Mesangial cell (primary cell): ENCODE results near the gene RAB6C. TPM values are rescaled to one million over a fixed set of nuclear protein-coding genes. Genes with fewer than 3 reads are reported as not detected.

Experiments used
- total RNA-seq: library from RNA; depleted of rRNA; stranded (reverse); fragments of >200 nt; gene quantifications from 2 replicates; pipeline ENCODE4 v1.2.3, GENCODE V29; 2015

Gene RAB6C
- total RNA-seq = not detected in 2 replicates

GRCh38 chr2:129979629-129980155 lies at the start of gene RAB6C:
Gene RAB6C, plus strand, starts transcription at chr2:129979666. Its CDS starts 450 bp downstream, at chr2:129980116.

Other genes starting within 250 kb of the RAB6C start
- 0.16 TPM in 1 of 2 replicates, not detected in the other for gene POTEF, start 149.6 kb downstream of the RAB6C start, total RNA-seq
- 8.8 and 23.8 TPM in 2 replicates for gene CCDC74B, start 165.4 kb downstream of the RAB6C start, total RNA-seq
- gene SMPD4, start 201.9 kb downstream of the RAB6C start, total RNA-seq = 61.1 and 109 TPM in 2 replicates
- 314 and 361 TPM in 2 replicates for gene MZT2B, start 202.6 kb downstream of the RAB6C start, total RNA-seq
- not detected in 2 replicates for gene TUBA3E, start 218.8 kb downstream of the RAB6C start, total RNA-seq